ENCODE data around the gene MICALL2. TPM values are rescaled to one million over a fixed set of nuclear protein-coding genes. Genes with fewer than 3 reads are reported as not detected.

The MICALL2 gene
- total RNA-seq, 1 donor from 2014 or later = 9.4 TPM

DNA sequence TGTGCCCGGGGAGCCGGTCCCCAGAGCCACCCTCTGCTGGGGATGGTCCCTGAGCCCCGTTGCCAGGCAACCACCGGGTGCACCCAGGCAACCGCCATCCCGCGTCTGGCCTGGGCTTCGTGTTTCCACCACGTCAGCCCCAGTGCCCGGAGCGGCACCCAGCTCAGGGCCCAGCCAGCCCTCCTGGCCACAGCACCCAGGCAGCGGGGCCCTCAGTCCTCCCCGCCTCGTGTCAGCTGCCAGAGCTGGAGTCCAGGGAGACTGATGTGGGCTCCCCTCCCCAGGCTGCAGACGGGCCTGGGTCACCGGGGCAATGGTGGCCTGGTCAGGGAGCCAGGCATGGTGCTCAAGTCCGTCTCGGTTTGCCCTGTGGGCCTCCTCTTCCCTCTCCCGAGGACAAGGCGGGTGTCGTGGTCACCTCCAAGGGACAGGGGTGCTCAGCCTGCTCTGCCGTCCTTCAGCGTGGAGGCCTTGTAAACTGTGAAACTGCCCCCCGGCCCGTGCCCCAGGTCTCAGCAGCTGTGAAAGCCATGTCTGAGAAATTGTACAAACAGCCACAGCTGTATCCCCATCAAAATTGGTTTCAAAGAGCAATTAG, 72.5 kb downstream of the MICALL2 start:
- intact Hi-C loops (cut with micrococcal nuclease) = no loop called here
- ATAC-seq (no peak), DNase-seq (no peak)

DNA sequence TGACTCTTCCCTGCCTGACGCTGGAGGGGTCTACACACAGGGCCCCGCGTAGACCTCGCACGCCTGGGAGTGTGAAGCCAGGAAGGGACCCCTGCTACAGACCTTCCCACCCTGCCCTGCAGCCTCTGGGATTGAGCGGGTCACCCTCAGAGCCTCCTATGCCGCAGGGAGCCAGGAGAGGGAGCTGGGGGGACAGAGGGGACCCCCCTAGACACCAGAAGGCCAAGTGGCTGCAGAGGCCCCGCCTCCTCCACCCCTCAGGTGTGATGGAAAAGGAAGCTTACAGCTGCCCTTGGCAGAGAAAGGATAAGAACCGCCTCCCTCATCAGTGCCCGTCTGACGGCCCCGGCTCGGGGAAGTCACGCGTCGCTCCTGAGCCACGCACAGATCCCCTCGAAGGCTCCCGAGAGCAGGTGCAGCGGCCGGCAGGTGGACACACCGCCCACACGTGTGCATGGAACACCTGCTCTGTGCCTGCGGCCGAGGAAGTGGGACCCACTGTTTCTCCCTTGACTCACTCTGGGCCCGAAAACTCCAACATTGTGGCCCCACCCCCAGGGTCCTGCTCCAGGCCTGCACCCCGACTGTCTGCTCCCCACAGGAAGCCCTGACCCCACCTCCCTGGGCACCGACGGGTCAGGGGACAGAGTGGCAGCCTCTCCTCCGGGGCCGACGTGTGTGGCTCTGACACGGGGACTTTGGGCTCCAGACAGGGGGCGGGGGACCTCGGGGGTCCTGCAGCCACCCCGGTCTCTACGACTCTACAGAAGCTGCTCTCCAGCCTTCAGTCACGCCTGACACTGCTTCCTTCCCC, 73.3 kb downstream of the MICALL2 start:
- intact Hi-C loops (cut with micrococcal nuclease) = no loop called here
- ATAC-seq (no peak), DNase-seq (no peak)

DNA sequence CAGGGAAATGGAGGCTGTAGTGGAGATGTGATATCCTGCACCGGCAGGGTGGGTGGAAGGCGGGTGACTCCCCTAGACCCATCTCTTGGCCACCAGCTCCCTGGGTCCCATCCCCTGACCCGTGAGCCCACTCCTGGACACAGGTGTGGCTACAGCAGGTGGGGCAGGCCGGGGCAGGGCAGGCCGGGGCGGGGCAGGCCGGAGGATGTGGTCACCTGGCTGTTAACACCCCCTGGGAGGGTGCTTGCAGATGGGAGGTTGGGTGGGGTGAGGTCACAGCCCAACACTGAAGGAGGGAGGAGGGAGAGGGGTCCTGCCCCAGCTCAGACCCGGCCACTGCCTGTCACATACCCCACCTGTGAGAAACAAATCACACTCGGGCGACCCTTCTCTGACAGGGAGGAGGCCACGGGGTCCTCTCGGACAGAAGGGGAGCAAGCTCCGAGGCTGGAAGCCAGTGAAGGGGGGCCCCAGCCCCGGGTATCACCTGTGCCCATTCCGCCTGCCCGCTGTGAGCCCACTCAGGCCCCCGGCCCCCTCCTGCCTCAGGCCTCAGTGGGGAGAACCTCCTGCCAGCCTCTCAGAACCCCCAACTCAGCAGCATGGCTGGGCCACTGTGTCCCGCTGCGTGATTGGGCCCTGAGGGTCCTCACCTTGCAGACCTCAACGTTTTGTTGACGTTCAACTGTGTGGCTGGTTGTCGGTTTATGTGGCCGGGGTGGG, 74.0 kb downstream of the MICALL2 start:
- intact Hi-C loops (cut with micrococcal nuclease) = no loop called here
- DNase-seq = no peak
- no peak for ATAC-seq

Other genes starting within 250 kb of the MICALL2 start
- not detected for gene UNCX, start 226.6 kb downstream of the MICALL2 start, total RNA-seq
- 32.0 TPM for gene INTS1, start 44.9 kb upstream of the MICALL2 start, total RNA-seq
- gene MAFK, start 71.2 kb upstream of the MICALL2 start, total RNA-seq = 47.2 TPM
- gene TMEM184A, start 96.7 kb upstream of the MICALL2 start, total RNA-seq = 0.22 TPM
- 11.8 TPM for gene PSMG3, start 110.6 kb upstream of the MICALL2 start, total RNA-seq
- 12.0 TPM for gene ELFN1, start 210.8 kb upstream of the MICALL2 start, total RNA-seq

Data from left ventricle myocardium superior (tissue), 1 donor.